NCI-H1092 treated with DMSO at 0.1 percent for 48 hours (cell line): ENCODE measurements around the gene EPB41L4A.

Source experiments
- DNase-seq: peaks from one replicate; lab custom pipeline; 2025; lab: John Stamatoyannopoulos, UW

Gene EPB41L4A

GRCh38 chr5:112308608-112309007 lies 110.5 kb downstream of the EPB41L4A start:
- no peak for DNase-seq

DNA sequence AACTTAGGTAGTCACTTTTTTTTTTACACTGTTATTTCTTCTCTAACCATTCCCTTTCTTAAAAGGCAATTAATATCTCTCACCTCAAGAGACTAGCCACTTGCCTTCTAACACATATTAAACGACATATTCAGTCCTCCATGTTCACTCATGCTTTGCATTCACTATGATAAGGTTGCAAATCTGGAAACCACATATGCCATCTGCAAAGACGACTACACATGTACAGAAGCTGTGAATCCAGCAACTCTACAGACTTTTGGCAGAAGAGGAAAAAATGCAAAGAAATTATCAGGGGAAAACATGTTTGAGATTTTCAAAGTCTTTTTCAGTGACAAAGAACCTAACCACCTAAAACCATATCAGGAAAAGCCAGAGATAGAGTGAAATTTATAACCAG lies 112.1 kb downstream of the EPB41L4A start:
- no peak for DNase-seq

- DNase-seq = no peak
Observed at GRCh38 chr5:112304743-112305142, 114.3 kb downstream of the EPB41L4A start.

DNA sequence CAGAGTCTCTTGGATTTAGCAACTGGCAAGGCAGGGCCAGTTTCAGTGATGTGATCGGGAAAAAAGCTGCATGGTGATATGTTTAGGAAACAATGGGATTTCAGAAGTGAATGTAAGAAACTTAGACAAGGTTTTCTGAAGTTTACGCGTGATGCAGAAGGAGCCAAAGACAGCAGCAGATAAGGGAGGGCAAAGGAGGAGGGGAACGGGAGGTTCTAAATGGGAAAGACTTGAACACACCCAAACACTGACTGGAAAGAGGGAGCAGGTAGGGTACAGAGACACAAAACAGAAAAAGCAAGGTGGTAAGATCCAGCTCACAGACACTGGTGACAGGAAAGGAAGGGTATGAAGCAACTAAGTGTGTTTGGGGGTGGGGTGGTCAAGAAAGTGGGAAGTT lies 115.4 kb downstream of the EPB41L4A start:
- no peak for DNase-seq

DNA sequence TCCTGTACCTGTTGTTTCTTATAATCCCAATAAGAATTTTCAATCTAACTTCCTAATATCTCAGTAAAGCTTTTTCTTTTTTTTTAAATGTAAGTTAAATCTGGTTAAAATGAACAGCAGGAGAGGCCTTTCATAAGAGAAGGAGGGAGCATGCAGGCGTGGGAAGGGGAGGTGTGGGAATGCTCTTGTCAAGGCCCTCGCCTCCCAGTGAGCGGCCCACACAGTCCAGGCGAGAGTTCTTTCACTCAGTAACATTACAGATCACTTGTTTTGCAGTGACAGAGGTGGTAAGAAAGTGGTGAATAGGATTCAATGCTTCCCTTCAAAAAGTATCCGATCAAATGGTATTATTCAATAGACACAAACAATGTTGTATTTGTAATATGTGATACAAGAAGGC lies 125.0 kb downstream of the EPB41L4A start:
- no peak for DNase-seq

- no peak for DNase-seq
Observed at GRCh38 chr5:112293587-112293986, 125.5 kb downstream of the EPB41L4A start.

DNA sequence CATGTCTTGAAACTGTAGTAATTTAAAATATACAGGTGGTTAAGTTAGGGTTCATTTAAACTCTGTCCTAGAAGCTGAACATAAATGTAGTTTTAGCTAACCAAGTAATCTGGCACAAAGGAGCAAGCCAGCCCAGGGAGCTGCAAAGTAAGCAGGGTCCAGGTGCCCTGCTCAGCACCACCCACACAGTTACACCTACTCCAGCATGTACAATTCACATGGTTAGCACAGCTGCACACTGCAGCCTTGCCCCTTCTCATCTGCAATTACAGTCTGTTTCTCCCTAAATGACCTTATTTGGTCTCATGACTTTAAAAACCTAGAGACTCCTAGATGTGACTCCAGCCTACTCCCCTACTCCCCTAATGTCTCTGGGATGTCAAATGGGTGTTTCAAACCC lies 128.4 kb downstream of the EPB41L4A start:
- DNase-seq = peak; percentile 14

- no peak for DNase-seq
Observed at GRCh38 chr5:112289465-112289864, 129.6 kb downstream of the EPB41L4A start.

GRCh38 chr5:112283943-112284929 lies 134.8 kb downstream of the EPB41L4A start:
- peak; percentile 76 for DNase-seq

GRCh38 chr5:112283034-112283582 lies 136.0 kb downstream of the EPB41L4A start:
- no peak for DNase-seq

DNA sequence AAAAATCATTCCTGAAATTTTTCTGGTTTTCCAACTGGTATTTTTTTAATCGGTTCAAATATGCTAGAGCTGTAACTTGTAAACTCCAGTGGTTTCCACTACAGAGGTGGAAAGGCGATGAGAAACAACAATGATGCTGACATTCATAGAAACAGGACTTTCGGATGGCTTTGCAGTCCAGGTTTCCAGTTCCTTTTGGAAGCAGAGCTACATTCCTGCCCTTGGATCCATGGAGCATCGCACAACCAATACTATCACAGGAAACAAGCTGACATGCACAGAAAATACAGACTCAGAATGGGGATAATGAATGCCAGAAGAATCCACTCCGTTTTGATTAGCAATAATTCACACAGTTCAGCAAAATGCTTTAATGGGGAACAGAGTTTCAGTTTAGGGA lies 140.0 kb downstream of the EPB41L4A start:
- DNase-seq = no peak

GRCh38 chr5:112276991-112277390 lies 142.1 kb downstream of the EPB41L4A start:
- peak; percentile 1 for DNase-seq

- DNase-seq = no peak
Observed at GRCh38 chr5:112275671-112276070, 143.4 kb downstream of the EPB41L4A start.

- DNase-seq = no peak
Observed at GRCh38 chr5:112270299-112271293, 148.5 kb downstream of the EPB41L4A start.

GRCh38 chr5:112267231-112267630 lies 151.8 kb downstream of the EPB41L4A start:
- DNase-seq = no peak

DNA sequence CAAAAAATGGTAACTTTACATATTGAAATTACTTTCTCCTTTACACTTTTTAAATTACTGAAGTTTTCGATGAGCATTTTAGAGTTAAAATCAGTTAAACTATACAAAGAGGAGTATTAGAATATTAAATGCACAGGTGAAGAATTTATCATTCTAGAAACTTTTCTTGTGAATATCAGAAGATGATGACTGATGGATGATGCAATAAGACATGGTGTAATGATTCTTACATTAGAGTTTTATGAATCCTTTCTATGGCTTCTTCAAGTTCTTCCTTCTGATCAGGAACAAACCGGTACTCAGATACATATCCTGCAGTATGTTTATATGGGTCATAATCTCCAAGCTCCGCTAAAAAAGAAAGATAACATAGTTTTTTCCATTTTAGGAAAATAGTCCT lies 154.4 kb downstream of the EPB41L4A start:
- no peak for DNase-seq

GRCh38 chr5:112264151-112264550 lies 154.9 kb downstream of the EPB41L4A start:
- DNase-seq = no peak

DNA sequence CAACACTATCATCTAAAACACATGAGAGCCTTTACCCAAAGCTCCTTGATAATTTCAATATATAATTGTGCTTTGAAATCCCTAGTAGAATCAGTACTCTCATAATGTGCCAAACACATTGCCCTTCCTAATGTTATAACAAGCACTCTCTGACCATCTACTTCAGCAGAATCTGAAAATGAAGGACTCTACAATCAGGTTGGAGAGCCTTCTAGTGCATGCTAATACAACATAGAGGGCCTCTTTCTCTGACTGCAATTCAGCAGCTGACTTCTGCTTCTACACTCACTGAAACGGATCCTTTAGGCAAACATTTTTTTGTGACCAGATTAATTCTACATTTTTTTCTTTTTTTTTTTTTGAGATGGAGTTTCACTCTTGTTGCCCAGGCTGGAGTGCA lies 155.6 kb downstream of the EPB41L4A start:
- DNase-seq = no peak

GRCh38 chr5:112258571-112258970 lies 160.5 kb downstream of the EPB41L4A start:
- no peak for DNase-seq

DNA sequence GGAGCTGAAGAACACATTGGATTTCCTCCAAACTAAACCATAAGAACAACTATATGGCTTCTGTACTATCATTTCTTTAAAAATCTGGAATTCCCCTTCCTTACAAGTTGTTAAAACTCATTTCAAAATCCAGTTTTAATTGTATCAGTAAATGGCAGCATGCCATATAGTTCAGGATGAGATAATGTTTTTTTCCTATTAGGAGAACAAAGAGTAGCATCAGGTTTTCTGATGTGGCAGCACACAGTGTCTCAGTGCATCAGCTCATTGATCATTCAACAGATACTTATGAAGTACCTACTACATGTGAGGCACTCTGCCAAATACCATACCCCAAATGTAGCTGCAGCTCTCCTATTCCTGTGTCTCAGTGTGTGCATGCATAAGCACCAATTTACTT lies 161.1 kb downstream of the EPB41L4A start:
- DNase-seq = no peak

DNA sequence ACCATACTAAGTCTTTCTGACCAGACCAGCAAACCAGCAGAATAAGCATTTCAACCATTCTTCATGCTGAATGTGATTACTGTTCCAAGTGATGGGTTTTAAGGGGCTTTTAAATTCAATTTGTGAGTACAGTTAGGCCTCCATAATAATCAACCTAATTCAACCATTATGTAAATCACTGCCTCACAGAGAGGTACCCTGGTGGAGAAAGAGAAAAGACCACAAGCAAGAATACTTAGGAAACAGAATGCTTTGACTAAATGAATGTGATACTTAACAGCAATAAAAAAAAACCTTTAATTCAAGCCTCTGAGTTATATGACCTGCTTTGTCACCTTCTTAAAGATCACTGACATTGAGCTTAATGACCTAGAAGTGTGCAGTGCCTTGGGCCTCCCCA lies 162.1 kb downstream of the EPB41L4A start:
- DNase-seq = no peak

- no peak for DNase-seq
Observed at GRCh38 chr5:112254303-112254702, 164.8 kb downstream of the EPB41L4A start.
